Gastroesophageal sphincter (tissue), 3 donors: Measurements from ENCODE around the gene BMAL1.

Experiments
- CTCF ChIP-seq, 4 experiments: fragments of 200-600 bp in 2 of 4; fragments of 450-650 bp in 2 of 4; sonication (generic) in 1 of 4; IDR thresholded peaks; one replicate each; pipeline ENCODE4 v1.5.1; 2017 to 2019; ENCODE audit warnings: antibody characterized with exemption in 4 of 4, mild to moderate bottlenecking in 2 of 4, moderate library complexity in 2 of 4
- EP300 ChIP-seq: sonication (generic); formaldehyde crosslinking; IDR thresholded peaks from one replicate; pipeline ENCODE4 v1.6.1; 2017; ENCODE audit warnings: antibody characterized with exemption, mild to moderate bottlenecking
- POLR2A ChIP-seq, 2 donors: fragments of 450-650 bp; IDR thresholded peaks; one replicate each; pipeline ENCODE4 v1.6.1; 2017; ENCODE audit warnings: antibody characterized with exemption in 2 of 2, mild to moderate bottlenecking in 2 of 2, moderate library complexity in 1 of 2
- POLR2AphosphoS5 ChIP-seq: sonication (generic); formaldehyde crosslinking; IDR thresholded peaks from one replicate; pipeline ENCODE4 v1.6.1; 2017; ENCODE audit warnings: antibody characterized with exemption

DNA sequence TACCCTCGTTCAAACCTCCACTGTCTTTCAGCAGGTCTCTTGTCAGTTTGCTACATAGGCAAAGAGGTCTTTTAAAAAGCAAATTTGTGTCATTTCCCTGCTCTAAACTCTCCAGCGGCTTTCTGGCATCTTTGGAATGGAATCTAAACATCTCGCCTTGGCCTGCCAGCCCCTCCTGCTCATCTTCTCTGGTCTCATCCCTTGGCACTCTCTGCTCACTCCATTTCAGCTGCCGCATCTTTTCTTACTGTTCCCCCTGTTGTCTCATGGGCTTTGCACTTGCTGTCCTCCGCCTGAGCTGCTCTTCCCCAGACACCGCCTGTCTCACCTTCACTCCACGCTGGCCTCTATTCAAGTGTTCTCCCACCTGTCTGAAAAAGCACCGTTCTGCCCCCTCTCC lies 46.6 kb downstream of the BMAL1 start:
- no peak for TF ChIP-seq POLR2AphosphoS5
- no peak for TF ChIP-seq POLR2A (IDR thresholded peaks at IDR 0.05)
- TF ChIP-seq CTCF (IDR thresholded peaks at IDR 0.05), result no peak
- no peak for TF ChIP-seq EP300
